ENCODE data around the gene FANK1.
A peak's percentile ranks its signal among the peaks of the same experiment; 100 is the strongest.

Gene FANK1

DNA sequence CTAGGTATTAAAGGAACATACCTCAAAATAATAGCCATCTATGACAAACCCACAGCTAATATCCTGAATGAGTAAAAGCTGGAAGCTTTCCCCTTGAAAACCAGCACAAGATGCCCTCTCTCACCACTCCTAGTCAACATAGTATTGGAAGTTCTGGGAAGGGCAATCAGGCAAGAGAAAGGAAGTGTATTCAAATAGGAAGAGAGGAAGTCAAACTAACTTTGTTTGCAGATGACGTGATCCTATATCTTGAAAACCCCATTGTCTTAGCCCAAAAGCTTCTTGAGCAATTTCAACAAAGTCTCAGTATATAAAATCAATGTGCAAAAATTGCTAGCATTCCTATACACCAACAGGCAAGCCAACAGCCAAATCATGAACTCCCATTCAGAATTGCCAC lies 131.3 kb downstream of the FANK1 start:
- Histone ChIP-seq H3K36me3 (no peaks in the 10 kb centered on the region), H3K9me3 (peaks cover 0 to 10% (median 6%) of the 10 kb centered on the region in 3 donors), H3K4me3 (no peak overlapping the region), H3K27me3 (no peaks in the 10 kb centered on the region), H3K27ac (no peak overlapping the region), H3K4me1 (no peaks in the 10 kb centered on the region)
- intact Hi-C loops (cut with DNase I; ENCODE audit: low total_unique reads) = no loop called here
- no peak for DNase-seq
- TF ChIP-seq, protein P1, sequence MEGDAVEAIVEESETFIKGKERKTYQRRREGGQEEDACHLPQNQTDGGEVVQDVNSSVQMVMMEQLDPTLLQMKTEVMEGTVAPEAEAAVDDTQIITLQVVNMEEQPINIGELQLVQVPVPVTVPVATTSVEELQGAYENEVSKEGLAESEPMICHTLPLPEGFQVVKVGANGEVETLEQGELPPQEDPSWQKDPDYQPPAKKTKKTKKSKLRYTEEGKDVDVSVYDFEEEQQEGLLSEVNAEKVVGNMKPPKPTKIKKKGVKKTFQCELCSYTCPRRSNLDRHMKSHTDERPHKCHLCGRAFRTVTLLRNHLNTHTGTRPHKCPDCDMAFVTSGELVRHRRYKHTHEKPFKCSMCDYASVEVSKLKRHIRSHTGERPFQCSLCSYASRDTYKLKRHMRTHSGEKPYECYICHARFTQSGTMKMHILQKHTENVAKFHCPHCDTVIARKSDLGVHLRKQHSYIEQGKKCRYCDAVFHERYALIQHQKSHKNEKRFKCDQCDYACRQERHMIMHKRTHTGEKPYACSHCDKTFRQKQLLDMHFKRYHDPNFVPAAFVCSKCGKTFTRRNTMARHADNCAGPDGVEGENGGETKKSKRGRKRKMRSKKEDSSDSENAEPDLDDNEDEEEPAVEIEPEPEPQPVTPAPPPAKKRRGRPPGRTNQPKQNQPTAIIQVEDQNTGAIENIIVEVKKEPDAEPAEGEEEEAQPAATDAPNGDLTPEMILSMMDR (IDR thresholded peaks at IDR 0.05) = no peak

DNA sequence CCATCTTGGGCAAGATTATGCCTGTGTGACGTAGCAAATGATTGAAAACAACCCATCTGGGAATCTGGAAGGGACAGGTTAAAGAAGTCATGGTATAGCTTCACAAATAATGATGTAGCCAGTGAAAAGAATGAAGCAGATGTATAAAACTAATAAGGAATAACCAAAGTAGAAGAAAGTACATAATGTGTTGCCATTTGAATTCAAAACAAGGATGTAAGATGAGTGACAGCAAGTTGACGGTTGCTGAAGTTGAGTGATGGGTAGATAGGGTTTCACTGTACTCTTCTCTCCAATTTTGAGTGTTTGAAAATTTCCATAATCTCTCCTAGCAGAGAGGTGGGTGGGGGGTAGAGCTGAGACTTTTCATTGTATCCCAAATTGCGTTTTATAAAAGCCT lies 133.6 kb downstream of the FANK1 start:
- Histone ChIP-seq H3K36me3 (no peaks in the 10 kb centered on the region), H3K4me3 (no peak overlapping the region), H3K4me1 (no peaks in the 10 kb centered on the region), H3K27ac (no peak overlapping the region), H3K27me3 (no peaks in the 10 kb centered on the region), H3K9me3 (peaks cover 0 to 16% (median 6%) of the 10 kb centered on the region in 3 donors)
- intact Hi-C loops (cut with DNase I; ENCODE audit: low total_unique reads) = no loop called here
- no peak for DNase-seq
- TF ChIP-seq, protein P1 (IDR thresholded peaks at IDR 0.05) = no peak

DNA sequence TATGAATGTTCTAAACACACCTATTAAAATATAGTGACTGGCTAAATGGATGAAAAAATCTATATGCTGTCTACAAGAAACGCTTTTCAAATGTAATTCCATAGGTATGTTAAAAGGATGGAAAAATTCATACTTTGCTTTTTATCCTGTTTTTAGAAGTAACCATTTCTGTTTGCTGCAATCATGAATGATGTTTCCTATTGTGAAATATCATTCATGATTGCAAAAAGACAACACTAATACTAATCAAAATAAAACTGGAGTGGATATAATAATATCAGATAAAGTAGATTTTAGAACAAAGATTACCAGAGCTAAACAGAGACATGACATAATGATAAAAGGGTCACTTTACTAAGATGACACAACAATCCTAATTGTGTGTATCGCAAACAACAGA lies 138.2 kb downstream of the FANK1 start:
- Histone ChIP-seq H3K4me1 (no peaks in the 10 kb centered on the region), H3K36me3 (peaks cover 0 to 5% (median 0%) of the 10 kb centered on the region in 3 donors), H3K27ac (no peak overlapping the region), H3K27me3 (no peaks in the 10 kb centered on the region), H3K9me3 (peaks cover 0 to 6% (median 0%) of the 10 kb centered on the region in 3 donors), H3K4me3 (no peak overlapping the region)
- intact Hi-C loops (cut with DNase I; ENCODE audit: low total_unique reads) = no loop called here
- no peak for DNase-seq
- TF ChIP-seq, protein P1 (IDR thresholded peaks at IDR 0.05) = no peak

DNA sequence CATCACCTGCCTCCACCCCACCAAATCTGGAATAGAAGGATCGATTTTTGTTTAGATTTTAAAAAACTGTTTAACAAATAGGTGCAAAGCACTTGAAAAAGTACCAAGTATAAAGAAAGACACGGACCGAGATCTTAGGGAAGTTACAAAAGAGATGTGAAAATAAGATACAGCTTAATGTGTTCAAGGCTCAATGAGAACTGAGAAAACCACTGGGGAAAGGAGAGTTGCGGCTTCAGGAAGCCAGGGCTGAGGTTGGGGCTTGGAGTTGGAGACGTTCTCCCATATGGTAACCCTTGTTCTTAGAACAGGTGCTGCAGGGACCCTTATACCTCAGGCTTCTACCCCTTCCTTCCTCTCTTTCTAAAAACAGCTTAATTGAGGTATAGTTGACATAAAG lies 140.2 kb downstream of the FANK1 start:
- H3K27me3 ChIP-seq = no peaks in the 10 kb centered on the region
- DNase-seq = no peak
- peaks cover 0 to 6% (median 0%) of the 10 kb centered on the region in 3 donors for H3K9me3 ChIP-seq
- peaks cover 0 to 2% (median under 1%) of the 10 kb centered on the region in 4 donors for H3K4me1 ChIP-seq
- no peak overlapping the region for H3K4me3 ChIP-seq
- H3K27ac ChIP-seq = no peak overlapping the region
- intact Hi-C loops (cut with DNase I; ENCODE audit: low total_unique reads) = no loop called here
- TF ChIP-seq, protein P1 (IDR thresholded peaks at IDR 0.05) = no peak
- H3K36me3 ChIP-seq = peaks cover 0 to 5% (median 0%) of the 10 kb centered on the region in 3 donors

DNA sequence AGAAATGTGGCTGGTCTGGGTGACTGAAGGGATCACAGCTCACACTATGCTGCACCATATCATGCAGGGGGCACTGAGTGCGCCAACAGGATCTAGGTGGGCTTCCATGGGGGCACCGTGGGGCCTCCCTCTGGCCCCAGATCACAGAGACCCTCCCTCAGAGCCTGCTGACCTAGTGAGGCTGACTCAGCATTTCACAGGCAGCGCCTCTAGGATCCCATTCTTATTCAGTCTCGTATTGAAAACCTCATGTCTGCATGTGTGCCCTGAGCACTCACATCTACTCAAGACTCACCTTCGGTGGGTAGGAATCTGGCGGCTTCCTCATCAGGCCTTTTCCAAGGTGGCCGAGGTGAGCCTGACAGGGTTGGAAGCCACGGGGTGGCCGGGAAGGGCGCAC lies 141.6 kb downstream of the FANK1 start:
- Histone ChIP-seq H3K27ac (no peak overlapping the region), H3K4me1 (peaks cover 0 to 16% (median 13%) of the 10 kb centered on the region in 4 donors), H3K27me3 (no peaks in the 10 kb centered on the region), H3K4me3 (no peak overlapping the region), H3K9me3 (peaks cover 0 to 6% (median 0%) of the 10 kb centered on the region in 3 donors), H3K36me3 (peaks cover 0 to 5% (median 0%) of the 10 kb centered on the region in 3 donors)
- DNase-seq = no peak
- TF ChIP-seq, protein P1 (IDR thresholded peaks at IDR 0.05) = no peak
- intact Hi-C loops (cut with DNase I; ENCODE audit: low total_unique reads) = no loop called here

DNA sequence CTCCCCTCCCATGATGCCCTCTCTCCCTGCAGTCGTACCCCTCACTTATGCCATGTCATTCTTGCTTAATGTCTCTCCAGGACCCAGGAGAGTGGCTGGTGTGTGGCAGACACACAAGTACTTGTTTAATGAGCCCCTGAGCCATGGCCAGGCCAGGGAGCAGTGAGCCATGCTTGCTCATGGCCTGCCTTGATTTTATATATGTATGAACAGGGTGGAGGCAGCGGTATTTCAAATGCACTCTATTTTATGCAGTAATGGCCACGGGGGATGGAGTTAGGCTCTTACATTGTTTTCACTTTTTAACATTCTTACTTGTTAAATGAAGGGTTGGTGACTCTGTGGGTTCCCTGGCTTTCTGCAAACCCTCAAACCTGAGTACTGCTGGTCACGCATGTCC lies 144.8 kb downstream of the FANK1 start:
- no peak overlapping the region for H3K4me3 ChIP-seq
- peaks cover 0 to 17% (median 13%) of the 10 kb centered on the region in 4 donors for H3K4me1 ChIP-seq
- no peaks in the 10 kb centered on the region for H3K9me3 ChIP-seq
- no peak for DNase-seq
- TF ChIP-seq, protein P1 (IDR thresholded peaks at IDR 0.05) = no peak
- no peaks in the 10 kb centered on the region for H3K36me3 ChIP-seq
- peak overlapping the region; percentile 66 to 70 for H3K27ac ChIP-seq
- intact Hi-C loops (cut with DNase I; ENCODE audit: low total_unique reads) = no loop called here
- no peaks in the 10 kb centered on the region for H3K27me3 ChIP-seq
